Thoracic aorta (tissue), 2 donors: Measurements from ENCODE around the gene TDRD12. TPM values are rescaled to one million over a fixed set of nuclear protein-coding genes. Genes with fewer than 3 reads are reported as not detected.

ENCODE experiments used
- ATAC-seq: fragments of 150-250 bp; one replicate; pipeline ENCODE4 v1.8.0; 2017; ENCODE audit warnings: low read depth; ENCODE audit not compliant: insufficient number of reproducible peaks, low FRiP score
- DNase-seq: peaks from one replicate; pipeline ENCODE4 v3.0.0-alpha.2; 2020; ENCODE audit warnings: low spot score
- H3K27ac ChIP-seq, 2 donors: fragments of 200-600 bp; sonication (generic); 1 replicate in 1 of 2; 2 replicates in 1 of 2; pipeline ENCODE4 v1.5.1; 2016; ENCODE audit warnings: mild to moderate bottlenecking in 2 of 2, moderate library complexity in 2 of 2
- H3K27me3 ChIP-seq: fragments of 200-600 bp; sonication (generic); replicated peaks from 2 replicates; pipeline ENCODE4 v1.6.0; 2016; ENCODE audit warnings: mild to moderate bottlenecking; ENCODE audit not compliant: insufficient read depth
- H3K36me3 ChIP-seq: fragments of 200-600 bp; sonication (generic); one replicate; pipeline ENCODE4 v1.5.1; 2016
- H3K4me1 ChIP-seq, 2 donors: fragments of 200-600 bp; sonication (generic); 1 replicate in 1 of 2; 2 replicates in 1 of 2; pipeline versions ENCODE4 v1.5.1 to v1.6.0; 2016; ENCODE audit warnings: low read depth in 2 of 2, mild to moderate bottlenecking in 1 of 2; ENCODE audit not compliant: control insufficient read depth in 1 of 2
- H3K4me3 ChIP-seq: fragments of 200-600 bp; sonication (generic); 2 replicates; pipeline ENCODE4 v1.5.1; 2016; ENCODE audit warnings: mild to moderate bottlenecking
- H3K9me3 ChIP-seq: fragments of 200-600 bp; sonication (generic); 2 replicates; pipeline ENCODE4 v1.5.1; 2016
- CTCF ChIP-seq: fragments of 200-600 bp; sonication (generic); IDR thresholded peaks from one replicate; pipeline ENCODE4 v1.5.1; 2019; ENCODE audit warnings: antibody characterized with exemption
- total RNA-seq, 2 donors: library from RNA; depleted of rRNA; stranded (reverse); fragments of >200 nt; gene quantifications; one replicate each; pipeline versions ENCODE4 v1.1.0 to v1.2.3, GENCODE V29; 2016

TDRD12 gene
- total RNA-seq, 2 donors from 2014 or later: not detected

GRCh38 chr19:32857584-32857983 is 138.0 kb downstream of the TDRD12 start:
- ATAC-seq (no peak), DNase-seq (no peak)
- H3K36me3 ChIP-seq: no peaks in the 10 kb centered on the region
- H3K27ac ChIP-seq: no peak overlapping the region
- H3K27me3 ChIP-seq: no peaks in the 10 kb centered on the region
- H3K4me1 ChIP-seq: no peaks in the 10 kb centered on the region
- no peak for TF ChIP-seq CTCF
- no peaks in the 10 kb centered on the region for H3K9me3 ChIP-seq
- H3K4me3 ChIP-seq: no peak overlapping the region

- no peak for DNase-seq
- H3K27ac ChIP-seq: no peak overlapping the region
- no peak for TF ChIP-seq CTCF
- no peaks in the 10 kb centered on the region for H3K36me3 ChIP-seq
- H3K27me3 ChIP-seq: no peaks in the 10 kb centered on the region
- no peak for ATAC-seq
- H3K9me3 ChIP-seq: no peaks in the 10 kb centered on the region
- H3K4me3 ChIP-seq: no peak overlapping the region
- no peaks in the 10 kb centered on the region for H3K4me1 ChIP-seq
These were observed 138.6 kb downstream of the TDRD12 start for GRCh38 chr19:32858155-32858554.

GRCh38 chr19:32858559-32858958 is 139.0 kb downstream of the TDRD12 start:
- H3K27me3 ChIP-seq: no peaks in the 10 kb centered on the region
- DNase-seq (no peak), ATAC-seq (no peak)
- H3K9me3 ChIP-seq: no peaks in the 10 kb centered on the region
- no peak for TF ChIP-seq CTCF
- no peaks in the 10 kb centered on the region for H3K4me1 ChIP-seq
- H3K4me3 ChIP-seq: no peak overlapping the region
- no peaks in the 10 kb centered on the region for H3K36me3 ChIP-seq
- no peak overlapping the region for H3K27ac ChIP-seq

- no peak overlapping the region for H3K27ac ChIP-seq
- no peak overlapping the region for H3K4me3 ChIP-seq
- H3K9me3 ChIP-seq: no peaks in the 10 kb centered on the region
- H3K4me1 ChIP-seq: no peaks in the 10 kb centered on the region
- ATAC-seq (no peak), DNase-seq (no peak)
- no peak for TF ChIP-seq CTCF
- H3K27me3 ChIP-seq: no peaks in the 10 kb centered on the region
- H3K36me3 ChIP-seq: no peaks in the 10 kb centered on the region
These were observed 140.0 kb downstream of the TDRD12 start for GRCh38 chr19:32859591-32859990.

- no peaks in the 10 kb centered on the region for H3K27me3 ChIP-seq
- no peaks in the 10 kb centered on the region for H3K4me1 ChIP-seq
- H3K36me3 ChIP-seq: no peaks in the 10 kb centered on the region
- DNase-seq (no peak), ATAC-seq (no peak)
- no peak overlapping the region for H3K4me3 ChIP-seq
- no peak overlapping the region for H3K27ac ChIP-seq
- no peak for TF ChIP-seq CTCF
- no peaks in the 10 kb centered on the region for H3K9me3 ChIP-seq
These were observed 142.0 kb downstream of the TDRD12 start for GRCh38 chr19:32861596-32861995.
